CD4-positive, alpha-beta T cell treated with Interleukin-1 beta for 1 hour (primary cell): ENCODE data around the gene RNF213.
"Not testable (repeated sequence)": the region's sequence is repeated elsewhere in the genome, so short reads cannot be mapped to it uniquely, and the experiment has no call there.

Source experiments
- DNase-seq, 2 donors: peaks; one replicate each; pipeline ENCODE4 v3.0.0-alpha.2; 2020 to 2022

RNF213 gene

GRCh38 chr17:80323982-80324381 lies 63.3 kb downstream of the RNF213 start:
- no peak for DNase-seq

- DNase-seq, result peak in 1 of 2 donors; percentile 10
Observed at GRCh38 chr17:80327518-80327917, 66.9 kb downstream of the RNF213 start.

DNA sequence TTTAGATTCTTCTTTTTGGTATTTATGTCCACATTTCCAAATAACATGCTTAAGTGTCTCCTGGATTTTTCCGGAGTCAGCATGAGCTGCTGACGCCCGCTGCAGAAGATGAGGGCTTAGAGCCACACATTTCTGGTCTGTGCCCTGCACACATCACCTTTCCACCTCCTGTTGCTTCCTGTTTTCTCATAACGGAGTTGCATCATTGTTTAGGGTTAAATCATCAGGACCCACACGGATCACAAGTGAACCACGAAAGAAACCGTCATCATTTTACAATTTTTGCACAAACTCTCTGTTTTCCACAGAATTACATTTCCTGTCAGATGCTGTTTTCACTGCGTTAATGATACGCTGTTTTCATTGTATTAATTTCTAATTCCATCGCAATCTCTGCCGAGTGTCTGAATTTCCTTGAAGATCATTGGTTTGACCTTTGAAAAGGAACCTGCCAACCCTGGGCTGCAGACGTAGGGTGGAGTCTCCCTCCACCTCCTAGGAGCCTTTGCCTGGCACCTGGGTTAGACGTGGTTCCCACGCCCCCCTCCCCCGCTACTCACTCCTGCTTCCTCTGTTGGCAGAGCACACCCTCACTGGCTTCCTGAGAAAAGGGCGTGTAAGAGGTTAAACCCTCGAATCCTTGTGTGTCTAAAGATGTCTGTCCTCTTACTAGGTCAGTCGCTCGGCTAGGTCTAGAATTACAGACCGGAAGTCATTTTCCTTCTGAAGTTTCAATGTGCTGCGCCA lies 68.2 kb downstream of the RNF213 start:
- no peak for DNase-seq

DNA sequence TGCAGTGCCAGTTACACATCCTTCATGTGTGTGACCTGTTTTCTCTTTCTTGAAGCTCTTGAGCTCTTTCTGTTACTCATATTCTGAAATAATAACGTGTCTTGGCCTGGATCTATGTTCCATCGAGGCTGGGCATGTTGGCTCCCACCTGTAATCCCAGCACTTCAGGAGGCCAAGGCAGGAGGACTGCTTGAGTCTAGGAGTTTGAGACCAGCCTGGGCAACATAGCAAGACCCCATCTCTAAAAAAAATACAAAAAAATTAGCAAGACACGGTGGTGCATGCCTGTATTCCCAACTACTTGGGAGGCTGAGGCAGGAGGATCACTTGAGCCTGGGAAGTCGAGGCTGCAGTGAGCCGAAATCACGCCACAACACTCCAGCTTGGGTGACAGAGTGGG lies 68.8 kb downstream of the RNF213 start:
- DNase-seq, result not testable (repeated sequence)

DNA sequence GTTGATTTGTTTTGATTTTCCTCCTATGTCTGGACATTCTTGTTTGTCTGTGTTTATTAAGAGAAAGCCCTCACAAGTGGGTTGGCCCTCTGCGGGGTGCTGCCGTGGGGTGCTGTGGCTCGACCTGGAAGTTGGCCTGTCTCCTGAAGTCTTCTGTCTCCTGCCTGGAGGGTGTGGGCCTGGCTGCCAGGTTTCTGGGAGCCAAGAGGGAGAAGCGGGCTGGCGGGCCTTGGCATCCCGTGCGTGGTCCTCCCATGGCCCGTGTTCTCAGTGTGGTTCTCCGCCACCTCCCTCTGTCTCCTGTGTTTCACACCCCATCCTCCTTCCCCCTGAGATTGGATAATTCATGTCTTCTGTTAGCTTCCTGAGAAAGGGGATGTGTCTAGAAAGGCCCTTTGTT lies 69.6 kb downstream of the RNF213 start:
- DNase-seq, result no peak

DNA sequence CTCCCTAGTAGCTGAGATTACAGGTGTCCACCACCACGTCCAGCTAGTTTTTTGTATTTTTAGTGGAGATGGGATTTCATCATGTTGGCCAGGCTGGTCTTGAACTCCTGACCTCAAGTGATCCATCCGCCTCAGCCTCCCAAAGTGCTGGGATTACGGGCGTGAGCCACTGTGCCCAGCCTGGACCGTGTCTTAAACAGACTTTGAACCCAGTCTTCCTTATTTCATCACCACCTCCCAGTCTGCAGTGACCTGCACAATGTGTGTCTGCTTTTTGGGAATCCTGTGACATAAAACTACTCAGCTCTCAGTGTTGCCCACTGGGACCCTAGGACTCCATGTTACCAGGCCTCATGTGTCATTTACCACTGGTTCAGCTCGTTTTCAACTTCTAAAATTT lies 70.3 kb downstream of the RNF213 start:
- DNase-seq, result not testable (repeated sequence)

DNA sequence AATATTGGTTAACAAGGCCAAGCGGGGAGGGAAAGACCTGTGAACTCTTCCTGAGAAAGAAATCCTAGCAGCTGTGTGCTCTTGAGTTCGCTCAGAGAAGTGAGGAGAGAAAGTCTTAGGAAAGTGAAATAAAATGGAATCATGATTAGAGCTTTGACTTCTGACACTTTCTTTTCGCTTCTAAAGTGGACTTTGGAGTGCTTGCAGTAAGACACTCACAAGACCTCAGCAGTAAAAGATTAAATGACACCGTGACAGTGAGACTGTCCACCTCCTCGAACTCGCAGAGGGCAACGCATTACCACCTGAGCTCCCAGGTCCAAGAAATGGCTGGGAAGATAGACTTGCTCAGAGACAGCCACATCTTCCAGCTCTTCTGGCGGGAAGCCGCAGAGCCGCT lies 71.2 kb downstream of the RNF213 start:
- no peak for DNase-seq

DNA sequence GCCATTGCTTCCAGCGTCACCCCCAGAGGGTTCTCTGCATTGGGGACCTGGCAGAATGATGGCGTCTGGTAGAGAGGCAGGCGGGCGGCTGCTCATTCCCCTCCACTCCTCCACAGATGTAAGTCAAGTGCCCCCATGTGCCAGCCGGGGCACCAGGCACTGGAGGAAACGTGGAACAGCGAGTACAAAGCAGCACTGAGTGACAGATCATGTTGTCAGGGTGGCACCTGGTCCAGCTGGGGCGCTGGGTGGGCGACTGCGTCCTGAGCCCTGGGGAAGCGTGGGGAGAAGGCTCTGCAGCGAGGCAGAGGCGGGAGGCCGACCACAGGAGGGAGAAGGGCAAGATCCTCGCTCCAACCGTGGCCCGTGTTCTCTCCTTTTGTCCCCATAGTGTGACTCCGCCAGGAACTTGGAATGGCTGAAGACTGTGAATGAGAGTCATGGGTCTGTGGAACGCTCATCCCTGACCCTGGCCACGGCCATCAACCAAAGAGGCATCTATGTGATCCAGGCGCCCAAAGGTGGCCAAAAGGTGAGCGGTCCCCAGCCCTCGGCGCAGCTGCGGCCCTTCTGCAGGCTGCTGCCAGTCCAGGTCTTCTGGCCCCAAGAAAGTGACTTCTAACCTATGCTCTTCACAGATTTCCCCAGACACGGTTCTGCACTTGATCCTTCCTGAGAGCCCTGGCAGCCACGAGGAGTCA lies 76.7 kb downstream of the RNF213 start:
- DNase-seq, result no peak

DNA sequence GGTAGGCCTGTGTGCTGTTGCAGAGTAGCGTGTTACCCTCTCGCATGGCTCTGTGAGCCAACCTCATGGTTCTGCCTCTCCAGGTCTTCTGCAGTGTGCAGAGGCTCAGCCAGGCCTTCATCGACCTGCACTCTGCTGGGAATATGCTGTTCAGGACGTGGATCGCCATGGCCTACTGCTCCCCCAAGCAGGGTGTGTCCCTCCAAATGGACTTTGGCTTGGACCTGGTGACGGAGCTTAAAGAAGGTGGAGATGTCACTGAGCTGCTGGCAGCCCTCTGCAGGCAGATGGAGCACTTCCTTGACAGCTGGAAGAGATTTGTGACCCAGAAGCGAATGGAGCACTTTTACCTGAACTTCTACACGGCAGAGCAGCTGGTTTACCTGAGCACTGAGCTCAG lies 78.5 kb downstream of the RNF213 start:
- DNase-seq, result no peak

DNA sequence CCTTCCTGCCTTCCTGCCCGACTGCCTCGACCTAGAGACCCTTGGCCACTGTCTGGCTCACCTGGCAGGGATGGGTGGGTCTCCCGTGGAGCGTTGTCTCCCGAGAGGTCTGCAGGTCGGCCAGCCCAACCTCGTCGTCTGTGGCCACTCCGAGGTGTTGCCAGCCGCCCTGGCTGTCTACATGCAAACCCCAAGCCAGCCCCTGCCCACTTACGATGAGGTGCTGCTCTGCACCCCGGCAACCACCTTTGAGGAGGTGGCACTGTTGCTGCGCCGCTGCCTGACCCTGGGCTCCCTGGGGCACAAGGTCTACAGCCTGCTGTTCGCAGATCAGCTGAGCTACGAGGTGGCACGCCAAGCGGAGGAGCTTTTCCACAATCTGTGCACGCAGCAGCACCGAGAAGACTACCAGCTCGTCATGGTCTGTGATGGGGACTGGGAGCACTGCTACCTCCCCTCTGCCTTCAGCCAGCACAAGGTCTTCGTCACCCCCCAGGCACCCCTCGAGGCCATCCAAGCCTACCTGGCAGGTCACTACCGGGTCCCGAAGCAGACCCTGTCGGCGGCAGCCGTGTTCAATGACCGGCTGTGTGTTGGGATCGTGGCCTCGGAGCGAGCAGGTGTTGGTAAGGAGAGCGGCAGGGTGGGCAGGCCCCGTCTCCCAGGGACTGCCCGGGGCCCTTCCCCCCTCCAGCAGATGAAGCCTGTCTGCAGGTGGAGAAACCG lies 79.2 kb downstream of the RNF213 start:
- DNase-seq, result no peak

- no peak for DNase-seq
Observed at GRCh38 chr17:80345321-80345720, 84.7 kb downstream of the RNF213 start.

GRCh38 chr17:80345841-80346497 lies 85.3 kb downstream of the RNF213 start:
- no peak for DNase-seq

DNA sequence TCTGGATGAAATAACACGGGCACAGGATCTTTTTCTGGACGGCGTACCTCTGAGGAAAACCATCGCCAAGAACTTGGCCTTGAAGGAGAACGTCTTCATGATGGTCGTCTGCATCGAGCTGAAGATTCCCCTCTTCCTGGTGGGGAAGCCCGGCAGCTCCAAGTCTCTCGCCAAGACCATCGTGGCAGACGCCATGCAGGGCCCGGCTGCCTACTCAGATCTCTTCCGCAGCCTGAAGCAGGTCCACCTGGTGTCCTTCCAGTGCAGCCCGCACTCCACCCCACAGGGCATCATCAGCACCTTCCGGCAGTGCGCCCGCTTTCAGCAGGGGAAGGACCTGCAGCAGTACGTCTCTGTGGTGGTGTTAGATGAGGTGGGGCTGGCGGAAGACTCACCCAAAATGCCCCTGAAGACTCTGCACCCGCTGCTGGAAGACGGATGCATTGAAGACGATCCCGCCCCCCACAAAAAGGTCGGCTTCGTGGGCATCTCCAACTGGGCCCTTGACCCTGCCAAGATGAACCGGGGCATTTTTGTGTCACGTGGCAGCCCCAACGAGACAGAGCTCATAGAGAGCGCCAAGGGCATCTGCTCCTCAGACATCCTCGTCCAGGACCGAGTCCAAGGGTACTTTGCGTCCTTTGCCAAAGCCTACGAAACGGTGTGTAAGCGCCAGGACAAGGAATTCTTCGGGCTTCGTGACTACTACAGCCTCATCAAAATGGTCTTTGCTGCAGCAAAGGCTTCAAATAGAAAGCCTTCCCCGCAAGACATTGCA lies 86.0 kb downstream of the RNF213 start:
- DNase-seq, result no peak

- no peak for DNase-seq
Observed at GRCh38 chr17:80347536-80347935, 86.9 kb downstream of the RNF213 start.

GRCh38 chr17:80347948-80348351 lies 87.3 kb downstream of the RNF213 start:
- no peak for DNase-seq

- no peak for DNase-seq
Observed at GRCh38 chr17:80348551-80349150, 88.0 kb downstream of the RNF213 start.

DNA sequence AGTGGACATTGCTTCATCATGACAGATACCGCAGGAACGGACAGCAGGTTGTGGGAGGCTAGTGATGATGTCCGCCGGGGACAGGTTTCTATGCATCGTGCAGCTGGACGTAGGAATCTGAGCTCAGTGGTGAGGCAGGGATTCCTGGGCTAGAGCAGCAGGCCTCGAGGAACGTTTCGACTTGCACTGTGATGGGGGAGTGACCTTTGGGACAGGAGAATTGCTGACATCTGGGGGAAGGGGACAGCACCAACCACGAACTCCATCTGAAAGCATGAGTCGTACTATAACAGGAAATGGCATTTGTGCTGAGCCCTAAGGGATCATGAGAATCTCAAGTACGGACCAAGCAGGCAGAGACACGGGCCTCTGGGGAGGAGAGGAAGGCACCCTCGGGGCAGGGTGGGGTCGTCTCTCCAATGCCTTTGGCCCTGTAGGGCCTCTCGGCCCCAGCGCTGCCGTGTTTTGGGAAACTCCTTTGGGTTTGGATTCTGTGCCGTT lies 88.5 kb downstream of the RNF213 start:
- no peak for DNase-seq

- no peak for DNase-seq
Observed at GRCh38 chr17:80349751-80350150, 89.1 kb downstream of the RNF213 start.

GRCh38 chr17:80352216-80352895 lies 91.7 kb downstream of the RNF213 start:
- no peak for DNase-seq

GRCh38 chr17:80352991-80353665 lies 92.5 kb downstream of the RNF213 start:
- DNase-seq, result no peak
